Stimulated activated naive CD8-positive, alpha-beta T cell treated with anti-CD3 and anti-CD28 coated beads, Interleukin-15, Interleukin-2, amounts not matched to agents 100 ng/mL and 50 ng/mL, for 24 hours (primary cell): ENCODE data around the gene FAM200B.

Source experiments
- H3K27ac Mint-ChIP-seq: one replicate; pipeline ENCODE4 v1.8.0; 2021; ENCODE audit warnings: mild to moderate bottlenecking, mixed read lengths
- H3K27me3 Mint-ChIP-seq: one replicate; pipeline ENCODE4 v1.8.0; 2021; ENCODE audit warnings: mixed read lengths
- H3K36me3 Mint-ChIP-seq: one replicate; pipeline ENCODE4 v1.8.0; 2021; ENCODE audit warnings: low read depth, mixed read lengths
- H3K4me1 Mint-ChIP-seq: one replicate; pipeline ENCODE4 v1.8.0; 2021; ENCODE audit warnings: low read depth, mixed read lengths
- H3K4me3 Mint-ChIP-seq: one replicate; pipeline ENCODE4 v1.8.0; 2021; ENCODE audit warnings: mild to moderate bottlenecking, mixed read lengths
- H3K9me3 Mint-ChIP-seq: one replicate; pipeline ENCODE4 v1.8.0; 2021; ENCODE audit warnings: mixed read lengths

Gene FAM200B

DNA sequence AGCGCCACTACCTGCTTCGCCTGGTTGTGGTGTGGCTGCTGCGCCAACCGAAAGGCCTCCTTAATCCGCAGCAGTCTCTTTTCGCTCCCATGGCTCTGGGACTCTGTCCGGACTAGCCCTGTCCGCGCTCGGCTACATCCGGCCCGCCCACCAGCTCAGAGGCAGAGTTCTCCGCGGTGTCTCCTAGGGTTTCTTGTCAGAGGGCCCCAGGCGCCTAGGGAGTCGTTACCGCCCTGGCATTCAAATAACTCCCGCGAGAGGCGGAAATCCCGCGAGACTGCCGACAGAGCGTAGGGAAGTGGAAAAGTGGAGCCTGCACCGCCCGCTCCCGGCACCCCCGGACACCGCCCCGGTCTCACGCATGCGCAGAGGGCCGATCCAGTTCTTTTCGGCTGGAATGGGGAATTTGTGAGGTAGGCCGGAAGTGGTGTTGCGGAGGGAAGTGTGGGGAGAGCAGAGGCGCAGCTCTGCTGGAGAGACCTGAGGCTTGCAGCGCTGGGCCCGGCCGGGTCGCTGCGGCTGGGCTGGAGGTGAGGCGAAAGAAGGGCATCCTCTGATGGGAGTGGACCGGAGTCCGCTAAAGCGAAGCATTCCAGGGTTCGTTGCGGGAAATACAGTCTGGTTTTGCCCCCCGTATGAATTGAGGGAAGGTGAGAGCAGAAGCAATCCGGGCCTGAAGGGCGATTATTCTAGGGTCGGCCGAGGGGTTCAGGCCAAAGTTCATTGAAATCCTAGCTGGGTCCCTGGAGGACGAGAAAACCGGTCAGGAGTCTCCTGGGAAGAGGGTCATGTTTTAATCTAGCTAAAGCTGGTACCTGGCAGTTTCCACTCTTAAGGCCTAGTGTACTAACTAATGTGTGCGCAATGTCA lies at the start of gene FAM200B:
Gene FAM200B, plus strand, starts transcription at position 456 of the 870 bp plus-strand sequence. CDS start 5,151 bp downstream, outside the sequence.
- Mint-ChIP-seq H3K4me1 (peaks cover 43% of the 10 kb centered on the region), H3K9me3 (no peaks in the 10 kb centered on the region), H3K27me3 (no peaks in the 10 kb centered on the region), H3K4me3 (peak within 1 kb of the TSS; percentile 100), H3K27ac (peak within 1 kb of the TSS; percentile 99), H3K36me3 (peaks cover 28% of the 10 kb centered on the region)

DNA sequence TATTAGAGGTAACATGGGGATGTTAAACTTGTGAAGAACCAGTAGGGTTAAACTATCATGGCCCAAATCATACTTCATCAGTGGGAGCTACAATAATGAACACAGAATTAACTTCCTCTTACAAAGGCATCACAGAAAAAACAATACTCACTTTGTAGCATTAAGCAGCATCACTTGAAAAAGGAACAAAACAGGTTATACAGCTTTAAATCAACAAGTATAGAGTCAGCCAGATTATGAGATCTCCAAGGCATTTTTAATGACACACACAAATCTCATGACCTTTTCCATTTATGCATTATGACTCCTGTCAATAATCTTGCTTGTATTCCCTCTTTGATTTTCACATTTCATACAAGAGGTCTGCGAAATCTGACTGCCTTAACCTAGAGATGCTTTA lies 44.8 kb upstream of the FAM200B start:
- peaks cover 53% of the 10 kb centered on the region for H3K36me3 Mint-ChIP-seq
- no peaks in the 10 kb centered on the region for H3K27me3 Mint-ChIP-seq
- no peak overlapping the region for H3K4me3 Mint-ChIP-seq
- peaks cover 3% of the 10 kb centered on the region for H3K4me1 Mint-ChIP-seq
- H3K27ac Mint-ChIP-seq: no peak overlapping the region
- H3K9me3 Mint-ChIP-seq: no peaks in the 10 kb centered on the region

DNA sequence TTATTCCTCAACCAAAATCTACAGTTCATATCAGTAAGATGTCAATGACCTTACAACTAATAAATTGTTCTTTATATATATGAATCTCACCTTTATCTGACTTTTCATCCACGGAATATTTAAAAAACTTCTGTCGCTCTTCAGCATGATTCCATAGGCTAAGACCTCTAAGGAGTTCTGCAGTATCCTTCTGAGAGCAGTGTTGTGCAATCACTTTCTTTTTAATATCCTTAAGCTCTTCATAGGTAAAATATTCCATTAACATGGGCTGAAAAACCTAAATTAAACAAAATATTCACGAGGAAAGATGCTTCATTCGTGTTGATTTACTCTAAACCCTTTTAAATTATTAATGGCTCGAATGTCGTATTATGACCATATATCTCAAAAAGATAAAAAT lies 43.2 kb upstream of the FAM200B start:
- Mint-ChIP-seq H3K36me3 (peaks cover 46% of the 10 kb centered on the region), H3K27ac (no peak overlapping the region), H3K4me1 (no peaks in the 10 kb centered on the region), H3K4me3 (no peak overlapping the region), H3K27me3 (no peaks in the 10 kb centered on the region), H3K9me3 (no peaks in the 10 kb centered on the region)

DNA sequence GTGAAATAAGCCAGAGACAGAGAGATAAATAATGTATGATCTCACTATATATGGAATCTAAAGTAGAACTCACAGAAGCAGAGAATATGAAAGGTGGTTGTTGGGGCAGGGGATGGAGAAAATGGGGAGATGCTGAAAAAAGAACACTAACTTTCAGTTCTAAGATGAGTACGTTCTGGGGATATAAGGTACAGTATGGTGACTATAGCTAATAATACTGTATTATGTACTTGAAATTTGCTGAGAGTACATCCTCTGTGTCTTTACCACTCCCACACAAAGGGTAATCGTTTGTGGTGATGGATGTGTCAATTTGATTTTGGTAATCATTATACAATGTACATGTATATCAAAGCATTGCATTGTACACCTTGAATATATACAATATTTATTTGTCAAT lies 33.0 kb upstream of the FAM200B start:
- no peak overlapping the region for H3K27ac Mint-ChIP-seq
- H3K27me3 Mint-ChIP-seq: no peaks in the 10 kb centered on the region
- H3K4me1 Mint-ChIP-seq: peaks cover 76% of the 10 kb centered on the region
- peaks cover 14% of the 10 kb centered on the region for H3K36me3 Mint-ChIP-seq
- peak overlapping the region; percentile 27 for H3K4me3 Mint-ChIP-seq
- no peaks in the 10 kb centered on the region for H3K9me3 Mint-ChIP-seq

DNA sequence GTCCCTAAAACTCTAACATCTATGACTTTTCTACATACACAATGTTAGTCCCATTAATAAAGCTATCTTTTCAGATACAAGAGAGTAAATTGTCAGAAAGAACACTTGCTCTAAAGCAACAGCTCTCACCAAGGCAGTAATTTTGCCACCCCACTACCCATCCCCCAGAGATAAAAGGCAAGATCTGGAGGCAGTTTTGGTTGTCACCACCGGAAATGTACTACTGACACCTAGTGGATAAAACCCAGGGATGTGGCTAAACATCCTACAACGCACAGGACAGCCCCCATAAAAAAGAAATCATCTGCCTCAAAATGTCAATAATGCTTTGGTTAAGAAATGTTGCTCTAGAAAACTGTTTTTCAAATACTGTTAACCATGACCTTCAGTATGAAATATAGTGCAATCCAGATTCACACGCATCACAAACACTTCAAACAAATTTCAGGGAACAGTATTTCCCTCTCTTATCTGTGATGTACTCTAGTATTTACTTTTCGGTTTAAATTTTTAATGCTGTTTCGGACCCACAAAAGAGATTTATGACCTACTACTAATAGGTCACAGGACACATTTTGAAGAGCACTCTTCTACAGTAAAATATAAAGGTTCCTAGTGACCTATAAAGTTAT lies 31.6 kb upstream of the FAM200B start:
- peaks cover 9% of the 10 kb centered on the region for H3K36me3 Mint-ChIP-seq
- H3K27me3 Mint-ChIP-seq: no peaks in the 10 kb centered on the region
- H3K27ac Mint-ChIP-seq: peak overlapping the region; percentile 87
- H3K4me1 Mint-ChIP-seq: peaks cover 73% of the 10 kb centered on the region
- no peaks in the 10 kb centered on the region for H3K9me3 Mint-ChIP-seq
- H3K4me3 Mint-ChIP-seq: peak overlapping the region; percentile 66

DNA sequence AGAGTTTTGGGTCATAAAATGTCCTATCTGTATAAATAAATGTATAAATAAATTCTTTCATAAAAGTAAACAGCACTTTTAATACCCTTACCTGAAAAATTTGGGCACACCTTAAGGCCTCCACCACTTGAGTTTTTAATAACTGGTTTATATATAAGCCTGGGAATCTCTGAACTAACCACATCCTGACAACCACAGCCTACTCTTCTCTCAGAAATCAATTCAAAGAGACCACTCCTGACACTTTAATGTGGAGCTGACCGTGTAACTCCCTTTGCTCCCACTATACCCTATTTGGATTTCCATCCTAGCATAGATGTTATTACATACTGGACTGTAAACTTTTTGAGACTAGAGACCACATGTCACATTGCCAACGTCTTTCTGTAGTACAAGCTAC lies 30.0 kb upstream of the FAM200B start:
- no peaks in the 10 kb centered on the region for H3K9me3 Mint-ChIP-seq
- peak overlapping the region; percentile 62 for H3K4me3 Mint-ChIP-seq
- H3K36me3 Mint-ChIP-seq: peaks cover 9% of the 10 kb centered on the region
- H3K4me1 Mint-ChIP-seq: peaks cover 79% of the 10 kb centered on the region
- peak overlapping the region; percentile 56 for H3K27ac Mint-ChIP-seq
- H3K27me3 Mint-ChIP-seq: no peaks in the 10 kb centered on the region

DNA sequence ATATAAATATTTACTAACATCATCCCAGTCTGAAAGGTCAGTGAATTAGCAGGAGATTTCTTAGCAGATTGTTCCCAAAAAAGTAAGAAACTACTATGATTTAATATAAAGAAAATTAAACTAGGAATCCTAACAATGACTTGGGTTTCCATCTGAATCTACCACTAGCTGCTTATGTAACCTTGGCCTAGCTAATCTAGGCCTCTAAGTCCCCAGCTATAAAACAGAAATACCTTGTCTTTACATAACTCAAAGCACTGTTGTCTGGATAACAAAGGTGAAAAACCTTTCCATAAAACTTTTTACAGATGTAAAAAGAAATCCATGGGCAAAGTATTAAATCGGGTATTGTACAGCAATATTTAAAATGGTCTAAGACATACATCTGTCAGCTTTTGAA lies 29.4 kb upstream of the FAM200B start:
- H3K9me3 Mint-ChIP-seq: no peaks in the 10 kb centered on the region
- peak overlapping the region; percentile 56 for H3K27ac Mint-ChIP-seq
- no peaks in the 10 kb centered on the region for H3K27me3 Mint-ChIP-seq
- peaks cover 85% of the 10 kb centered on the region for H3K4me1 Mint-ChIP-seq
- H3K4me3 Mint-ChIP-seq: peak overlapping the region; percentile 90
- peaks cover 9% of the 10 kb centered on the region for H3K36me3 Mint-ChIP-seq

DNA sequence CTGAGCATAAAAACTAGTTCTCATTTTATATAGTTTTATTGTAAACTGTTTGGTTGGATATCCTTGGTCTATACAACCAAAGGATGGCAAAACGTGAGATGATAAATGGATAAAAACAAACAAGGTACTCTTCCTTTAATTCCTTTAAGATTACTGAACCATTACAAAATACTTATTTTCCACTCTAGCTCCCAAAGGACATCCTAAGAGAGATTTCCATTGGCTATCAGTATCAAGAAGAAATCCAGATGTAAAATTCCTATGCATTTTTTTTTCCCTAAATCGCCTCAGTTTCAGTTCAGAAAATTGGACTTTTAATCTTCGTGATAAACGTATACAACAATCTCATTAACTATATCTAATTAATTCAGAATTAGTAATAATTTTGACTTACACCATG lies 28.8 kb upstream of the FAM200B start:
- H3K27ac Mint-ChIP-seq: peak overlapping the region; percentile 88
- H3K9me3 Mint-ChIP-seq: no peaks in the 10 kb centered on the region
- H3K27me3 Mint-ChIP-seq: no peaks in the 10 kb centered on the region
- peaks cover 9% of the 10 kb centered on the region for H3K36me3 Mint-ChIP-seq
- peak overlapping the region; percentile 90 for H3K4me3 Mint-ChIP-seq
- peaks cover 87% of the 10 kb centered on the region for H3K4me1 Mint-ChIP-seq

DNA sequence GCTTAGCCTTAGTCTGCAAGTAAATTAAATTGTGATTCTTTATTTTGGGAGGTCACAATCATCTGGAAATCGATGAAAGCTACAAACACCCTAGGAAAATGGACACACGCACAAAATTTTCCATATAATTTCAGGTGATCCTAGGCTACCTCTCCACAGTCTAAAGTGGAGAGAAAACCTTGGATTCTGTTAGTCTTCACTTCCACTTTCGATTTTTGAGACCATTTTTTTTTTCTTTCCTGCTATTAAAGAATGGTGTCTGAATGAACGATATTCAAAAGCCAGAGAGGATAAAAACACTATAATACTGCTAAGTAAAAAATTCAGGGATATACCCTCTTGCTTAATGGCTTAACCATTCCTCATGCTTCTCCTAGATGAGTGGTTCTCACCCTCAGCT lies 28.2 kb upstream of the FAM200B start:
- peak overlapping the region; percentile 90 for H3K4me3 Mint-ChIP-seq

DNA sequence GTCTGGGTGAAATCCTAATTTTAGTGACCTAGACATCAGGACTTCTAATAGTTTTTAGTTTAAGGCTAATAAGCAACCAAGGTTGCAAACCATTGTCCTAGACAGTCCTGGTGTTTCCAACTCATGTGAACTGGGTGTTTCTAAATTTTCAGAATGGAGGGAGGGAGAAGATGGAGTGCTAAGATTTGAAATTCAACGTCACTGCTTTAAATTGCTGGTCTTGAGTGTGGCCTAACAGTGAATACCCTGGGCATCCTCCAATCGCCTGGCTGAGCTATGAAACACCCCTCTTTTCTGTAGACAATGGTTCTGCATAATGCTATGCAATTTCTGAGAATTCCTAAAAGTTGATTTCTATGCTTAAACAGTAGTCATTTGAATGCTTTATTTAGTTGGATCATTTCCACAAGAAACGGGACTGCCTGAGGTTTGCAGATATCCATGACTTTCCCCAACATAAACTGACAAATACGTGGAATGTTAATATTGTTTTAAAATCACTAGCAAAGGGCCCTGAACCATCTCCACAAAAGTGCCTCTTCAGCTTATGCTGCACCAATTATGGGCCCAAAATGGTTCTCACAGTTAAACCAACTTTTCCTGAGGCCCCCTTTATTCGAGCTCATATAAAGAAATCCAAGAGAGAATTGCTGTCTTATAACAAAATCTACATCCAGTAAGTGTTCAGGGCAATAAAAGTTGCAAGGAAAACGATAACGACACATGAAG lies 27.6 kb upstream of the FAM200B start:
- Mint-ChIP-seq H3K27me3 (no peaks in the 10 kb centered on the region), H3K4me1 (peaks cover 86% of the 10 kb centered on the region), H3K9me3 (no peaks in the 10 kb centered on the region), H3K4me3 (peak overlapping the region; percentile 90), H3K27ac (peak overlapping the region; percentile 88), H3K36me3 (peaks cover 4% of the 10 kb centered on the region)

More for the DNA sequence above, 28.2 kb upstream of the FAM200B start:
- no peaks in the 10 kb centered on the region for H3K27me3 Mint-ChIP-seq
- H3K27ac Mint-ChIP-seq: peak overlapping the region; percentile 88
- H3K36me3 Mint-ChIP-seq: peaks cover 7% of the 10 kb centered on the region
- no peaks in the 10 kb centered on the region for H3K9me3 Mint-ChIP-seq
- H3K4me1 Mint-ChIP-seq: peaks cover 88% of the 10 kb centered on the region

DNA sequence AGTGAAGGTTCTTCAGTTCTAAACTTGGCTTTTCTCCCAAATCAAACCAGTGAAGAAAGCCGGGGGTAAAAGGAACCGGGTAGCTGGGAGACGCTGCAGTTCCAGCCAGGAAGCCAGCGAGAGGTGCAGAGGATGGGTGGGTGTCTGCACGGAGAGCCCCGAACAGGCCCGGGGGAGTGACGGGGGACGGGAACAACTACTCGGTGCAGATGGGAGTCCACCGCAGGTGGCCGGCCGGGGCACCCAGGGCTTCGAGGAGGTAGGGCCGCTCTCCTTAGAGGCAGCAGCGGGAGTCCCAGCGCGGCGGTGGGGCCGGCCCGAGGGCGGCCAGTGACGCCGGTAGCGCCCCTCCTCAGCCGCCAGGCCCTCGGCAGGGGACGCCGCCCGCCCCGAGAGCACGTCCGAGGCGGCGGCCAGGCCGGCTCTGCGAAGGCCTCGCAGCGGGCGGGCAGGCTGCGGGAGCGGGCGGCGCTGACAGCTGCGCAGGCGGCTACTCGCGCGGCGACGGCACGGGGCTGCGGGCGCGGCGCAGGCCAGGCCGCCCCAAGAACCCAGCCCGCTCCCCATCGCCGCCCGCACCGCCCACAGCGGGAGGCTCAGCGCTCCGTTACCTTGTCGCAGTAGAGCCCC lies 26.9 kb upstream of the FAM200B start:
- H3K4me3 Mint-ChIP-seq: peak overlapping the region; percentile 90
- H3K4me1 Mint-ChIP-seq: peaks cover 86% of the 10 kb centered on the region
- peaks cover 4% of the 10 kb centered on the region for H3K36me3 Mint-ChIP-seq

DNA sequence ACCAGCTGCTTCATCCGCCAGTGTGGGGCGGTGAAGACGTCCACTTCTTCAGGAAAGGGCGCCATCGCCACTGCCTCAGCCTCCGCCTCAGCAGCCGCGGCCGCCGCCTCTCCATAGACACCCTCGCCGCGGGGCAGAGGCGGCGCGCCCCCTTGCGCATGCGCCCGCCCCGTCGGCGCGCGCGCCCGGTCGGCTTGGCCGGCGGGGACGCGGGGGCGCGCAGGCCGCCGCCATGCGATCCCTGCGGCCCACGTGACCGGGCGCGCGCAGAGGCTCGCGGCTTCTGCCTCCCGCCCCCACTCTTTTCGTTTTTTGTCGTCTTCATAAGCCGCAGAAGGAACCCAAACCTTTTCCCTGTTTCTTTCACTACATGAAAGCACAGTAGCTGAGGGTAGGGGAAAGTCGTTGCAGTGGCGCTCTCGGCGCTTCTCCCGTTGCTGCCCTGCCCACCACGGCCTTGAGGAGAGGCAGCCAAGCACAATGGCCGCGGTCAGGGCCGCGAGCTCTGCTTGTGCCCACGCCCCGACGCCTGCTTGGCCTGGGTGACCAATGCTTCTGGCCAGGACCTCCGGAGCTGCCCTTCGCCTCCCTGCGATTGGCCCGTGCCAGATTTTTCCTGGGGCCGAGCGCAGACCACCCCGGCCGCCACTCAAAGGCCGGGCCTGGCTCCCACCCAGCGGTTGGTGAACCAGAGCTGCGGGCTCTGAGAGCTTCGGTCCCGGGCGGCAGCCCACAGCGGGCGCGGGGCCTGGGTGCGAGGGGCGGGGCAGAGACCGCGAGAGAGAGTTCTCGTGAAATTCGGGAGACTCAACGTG lies 26.2 kb upstream of the FAM200B start, which contains the start of gene FBXL5:
Gene FBXL5, minus strand, starts transcription at position 135 of the 815 bp plus-strand sequence. Its CDS starts 70 bp downstream, at position 65.
- no peaks in the 10 kb centered on the region for H3K27me3 Mint-ChIP-seq
- peak within 1 kb of the TSS; percentile 96 for H3K27ac Mint-ChIP-seq
- H3K4me1 Mint-ChIP-seq: peaks cover 86% of the 10 kb centered on the region
- peaks cover 4% of the 10 kb centered on the region for H3K36me3 Mint-ChIP-seq
- peak within 1 kb of the TSS; percentile 90 for H3K4me3 Mint-ChIP-seq
- H3K9me3 Mint-ChIP-seq: no peaks in the 10 kb centered on the region

More for the DNA sequence above, 26.9 kb upstream of the FAM200B start:
- no peaks in the 10 kb centered on the region for H3K27me3 Mint-ChIP-seq
- no peaks in the 10 kb centered on the region for H3K9me3 Mint-ChIP-seq
- peak overlapping the region; percentile 96 for H3K27ac Mint-ChIP-seq

DNA sequence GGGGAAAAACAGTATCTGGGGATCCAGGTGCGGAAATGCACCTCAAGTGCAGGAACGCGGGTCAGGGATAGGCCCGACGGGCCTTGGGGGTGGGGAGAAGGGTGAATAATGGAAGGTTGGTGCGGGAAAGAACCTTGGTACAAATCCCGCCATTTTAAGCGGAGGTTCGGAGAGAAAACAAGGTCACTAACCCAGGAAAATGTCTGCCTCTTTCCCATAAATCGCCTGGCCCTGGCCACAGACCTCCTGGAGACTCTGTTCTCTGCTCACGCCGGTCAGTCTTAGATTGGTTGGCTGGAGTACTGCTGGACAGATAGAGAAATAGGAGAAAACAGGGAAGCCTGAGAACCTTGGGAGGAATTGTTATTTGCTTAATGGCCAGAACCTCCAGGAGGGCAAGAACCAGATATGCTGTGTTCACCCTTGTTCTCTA lies 25.6 kb upstream of the FAM200B start:
- peak overlapping the region; percentile 90 for H3K4me3 Mint-ChIP-seq
- H3K9me3 Mint-ChIP-seq: no peaks in the 10 kb centered on the region
- peak overlapping the region; percentile 96 for H3K27ac Mint-ChIP-seq
- peaks cover 86% of the 10 kb centered on the region for H3K4me1 Mint-ChIP-seq
- H3K27me3 Mint-ChIP-seq: no peaks in the 10 kb centered on the region
- H3K36me3 Mint-ChIP-seq: peaks cover 4% of the 10 kb centered on the region

DNA sequence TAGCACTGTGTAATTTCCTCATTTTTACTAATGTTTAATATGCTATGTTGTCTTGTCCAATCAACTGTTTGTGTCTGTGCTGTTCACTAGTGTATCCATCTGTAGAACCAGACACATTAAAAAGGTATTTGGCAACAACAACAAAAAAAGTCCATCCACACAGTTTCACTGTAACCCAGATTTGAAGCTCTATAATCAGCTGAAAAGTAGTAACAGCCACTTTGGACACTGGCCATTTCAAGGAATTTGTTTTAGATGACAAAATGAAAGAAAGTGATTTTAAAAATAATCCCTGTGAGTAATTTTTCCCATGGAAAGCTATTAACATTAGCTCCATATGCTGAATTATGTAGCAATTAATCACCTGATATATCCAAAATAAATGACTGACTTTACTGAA lies 24.3 kb upstream of the FAM200B start:
- no peaks in the 10 kb centered on the region for H3K9me3 Mint-ChIP-seq
- H3K27me3 Mint-ChIP-seq: no peaks in the 10 kb centered on the region
- H3K4me1 Mint-ChIP-seq: peaks cover 77% of the 10 kb centered on the region
- H3K36me3 Mint-ChIP-seq: peaks cover 4% of the 10 kb centered on the region
- no peak overlapping the region for H3K27ac Mint-ChIP-seq
- no peak overlapping the region for H3K4me3 Mint-ChIP-seq
